Smooth muscle cell (in vitro differentiated cells): ENCODE measurements around the gene GTF3C5. TPM values are rescaled to one million over a fixed set of nuclear protein-coding genes. Genes with fewer than 3 reads are reported as not detected.

Source experiments
- DNase-seq: peaks from one replicate; lab custom pipeline; 2025; ENCODE audit not compliant: unreplicated experiment; lab: John Stamatoyannopoulos, UW
- H2AFZ ChIP-seq: fragments of 200-600 bp; sonication (generic); 2 replicates; pipeline ENCODE4 v1.6.0; 2016; ENCODE audit warnings: antibody characterized with exemption, low read depth, mild to moderate bottlenecking
- H3F3A ChIP-seq: fragments of 200-600 bp; sonication (generic); 2 replicates; pipeline ENCODE4 v1.6.0; 2017; ENCODE audit warnings: antibody characterized with exemption, low read depth
- H3K27ac ChIP-seq: fragments of 200-600 bp; sonication (generic); 2 replicates; pipeline ENCODE4 v1.5.1; 2016; ENCODE audit warnings: low read depth, mild to moderate bottlenecking
- H3K27me3 ChIP-seq: fragments of 200-600 bp; sonication (generic); 2 replicates; pipeline ENCODE4 v1.6.1; 2016; ENCODE audit warnings: low read depth, mild to moderate bottlenecking
- H3K36me3 ChIP-seq: fragments of 200-600 bp; sonication (generic); 2 replicates; pipeline ENCODE4 v1.5.1; 2016; ENCODE audit warnings: low read depth
- H3K4me1 ChIP-seq: fragments of 200-600 bp; sonication (generic); 2 replicates; pipeline ENCODE4 v1.5.1; 2016; ENCODE audit warnings: low read depth
- H3K4me2 ChIP-seq: fragments of 200-600 bp; sonication (generic); 2 replicates; pipeline ENCODE4 v1.6.0; 2016; ENCODE audit warnings: mild to moderate bottlenecking
- H3K4me3 ChIP-seq: fragments of 200-600 bp; sonication (generic); 2 replicates; pipeline ENCODE4 v1.5.1; 2016; ENCODE audit warnings: mild to moderate bottlenecking
- H3K79me2 ChIP-seq: fragments of 200-600 bp; sonication (generic); 2 replicates; pipeline ENCODE4 v1.6.0; 2016; ENCODE audit warnings: low read depth, mild to moderate bottlenecking
- H3K9ac ChIP-seq: fragments of 200-600 bp; sonication (generic); 2 replicates; pipeline ENCODE4 v1.6.0; 2016; ENCODE audit warnings: low read depth
- H3K9me3 ChIP-seq: fragments of 200-600 bp; sonication (generic); replicated peaks from 2 replicates; pipeline ENCODE4 v1.5.1; 2016; ENCODE audit warnings: low read depth
- H4K20me1 ChIP-seq: fragments of 200-600 bp; sonication (generic); 2 replicates; pipeline ENCODE4 v1.6.0; 2016; ENCODE audit warnings: low read depth
- CTCF ChIP-seq: fragments of 200-600 bp; sonication (generic); IDR thresholded peaks from 2 replicates; pipeline ENCODE4 v1.5.1; 2017; ENCODE audit warnings: borderline replicate concordance, mild to moderate bottlenecking, antibody characterized with exemption; ENCODE audit not compliant: insufficient read depth, poor library complexity, severe bottlenecking
- WGBS: methylation state at CpG from one replicate; pipeline ENCODE4 v1.1.7; 2016; ENCODE audit warnings: low lambda C conversion rate; 5-methylcytosine and 5-hydroxymethylcytosine counted together
- polyA plus RNA-seq: library from polyadenylated mRNA; unstranded; fragments of >200 nt; fragmentation: Nextera tagmentation; extraction: Ambion mirVana; gene quantifications from 2 replicates; pipeline ENCODE4 v1.2.1, GENCODE V29; 2016
- total RNA-seq: library from RNA; depleted of rRNA; stranded (reverse); fragments of >200 nt; gene quantifications from 2 replicates; pipeline ENCODE4 v1.2.3, GENCODE V29; 2014

The GTF3C5 gene
- total and polyA plus RNA-seq, 2 experiments from 2014 or later: 44.2 to 59.0 TPM

DNA sequence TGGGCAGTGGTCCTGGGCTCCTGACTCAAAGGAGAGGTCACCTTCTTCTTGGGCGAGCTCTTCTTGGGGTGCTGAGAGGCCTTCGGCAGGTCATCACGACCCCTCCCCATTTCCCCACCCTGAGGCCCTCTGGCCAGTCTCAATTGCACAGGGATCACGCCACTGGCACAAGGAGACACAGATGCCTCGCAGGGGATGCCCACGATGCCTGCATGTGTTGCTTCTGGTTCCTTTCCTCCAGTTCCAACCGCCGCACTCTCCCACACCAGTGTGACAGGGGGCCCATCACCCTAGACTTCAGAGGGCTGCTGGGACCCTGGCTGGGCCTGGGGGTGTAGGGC is 32.3 kb downstream of the GTF3C5 start:
- Histone ChIP-seq H3K79me2 (no peaks in the 10 kb centered on the region), H4K20me1 (no peaks in the 10 kb centered on the region), H3K27me3 (no peaks in the 10 kb centered on the region), H3F3A (no peaks in the 10 kb centered on the region), H2AFZ (no peak overlapping the region), H3K27ac (no peak overlapping the region), H3K4me3 (no peak overlapping the region), H3K36me3 (no peaks in the 10 kb centered on the region), H3K9me3 (no peaks in the 10 kb centered on the region), H3K9ac (no peak overlapping the region), H3K4me2 (no peak overlapping the region), H3K4me1 (peaks cover 15% of the 10 kb centered on the region)
- TF ChIP-seq CTCF: no peak
- 96% methylated on average over 8 of the region's 8 CpGs for WGBS
- no peak for DNase-seq

GRCh38 chr9:133063500-133064231 is 32.9 kb downstream of the GTF3C5 start:
- no peak overlapping the region for H3K4me2 ChIP-seq
- H3F3A ChIP-seq: no peaks in the 10 kb centered on the region
- H4K20me1 ChIP-seq: no peaks in the 10 kb centered on the region
- no peak for DNase-seq
- no peak for TF ChIP-seq CTCF
- peaks cover 15% of the 10 kb centered on the region for H3K4me1 ChIP-seq
- no peaks in the 10 kb centered on the region for H3K9me3 ChIP-seq
- 91% methylated on average over 14 of the region's 14 CpGs for WGBS
- no peak overlapping the region for H3K4me3 ChIP-seq
- no peak overlapping the region for H3K9ac ChIP-seq
- no peak overlapping the region for H2AFZ ChIP-seq
- no peaks in the 10 kb centered on the region for H3K36me3 ChIP-seq
- H3K79me2 ChIP-seq: no peaks in the 10 kb centered on the region
- H3K27ac ChIP-seq: no peak overlapping the region
- H3K27me3 ChIP-seq: no peaks in the 10 kb centered on the region

DNA sequence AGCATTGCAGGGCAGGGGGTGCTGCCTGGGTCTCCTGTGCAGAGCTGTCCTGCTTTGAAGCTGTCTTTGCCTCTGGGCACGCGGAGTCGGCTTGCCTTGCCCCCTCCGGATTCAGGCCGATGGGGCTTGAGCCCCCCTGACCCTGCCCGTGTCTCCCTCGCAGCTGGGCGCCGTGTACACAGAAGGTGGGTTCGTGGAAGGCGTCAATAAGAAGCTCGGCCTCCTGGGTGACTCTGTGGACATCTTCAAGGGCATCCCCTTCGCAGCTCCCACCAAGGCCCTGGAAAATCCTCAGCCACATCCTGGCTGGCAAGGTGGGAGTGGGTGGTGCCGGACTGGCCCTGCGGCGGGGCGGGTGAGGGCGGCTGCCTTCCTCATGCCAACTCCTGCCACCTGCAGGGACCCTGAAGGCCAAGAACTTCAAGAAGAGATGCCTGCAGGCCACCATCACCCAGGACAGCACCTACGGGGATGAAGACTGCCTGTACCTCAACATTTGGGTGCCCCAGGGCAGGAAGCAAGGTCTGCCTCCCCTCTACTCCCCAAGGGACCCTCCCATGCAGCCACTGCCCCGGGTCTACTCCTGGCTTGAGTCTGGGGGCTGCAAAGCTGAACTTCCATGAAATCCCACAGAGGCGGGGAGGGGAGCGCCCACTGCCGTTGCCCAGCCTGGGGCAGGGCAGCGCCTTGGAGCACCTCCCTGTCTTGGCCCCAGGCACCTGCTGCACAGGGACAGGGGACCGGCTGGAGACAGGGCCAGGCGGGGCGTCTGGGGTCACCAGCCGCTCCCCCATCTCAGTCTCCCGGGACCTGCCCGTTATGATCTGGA is 33.7 kb downstream of the GTF3C5 start:
- Histone ChIP-seq H3K79me2 (no peaks in the 10 kb centered on the region), H3K27me3 (no peaks in the 10 kb centered on the region), H3F3A (no peaks in the 10 kb centered on the region), H3K4me3 (no peak overlapping the region), H2AFZ (no peak overlapping the region), H3K27ac (no peak overlapping the region), H3K4me1 (peaks cover 15% of the 10 kb centered on the region), H4K20me1 (no peaks in the 10 kb centered on the region), H3K36me3 (no peaks in the 10 kb centered on the region), H3K4me2 (no peak overlapping the region), H3K9me3 (no peaks in the 10 kb centered on the region), H3K9ac (no peak overlapping the region)
- WGBS: 97% methylated on average over 30 of the region's 30 CpGs
- no peak for DNase-seq
- no peak for TF ChIP-seq CTCF
